ENCODE results near the gene SLC38A10.

DNA sequence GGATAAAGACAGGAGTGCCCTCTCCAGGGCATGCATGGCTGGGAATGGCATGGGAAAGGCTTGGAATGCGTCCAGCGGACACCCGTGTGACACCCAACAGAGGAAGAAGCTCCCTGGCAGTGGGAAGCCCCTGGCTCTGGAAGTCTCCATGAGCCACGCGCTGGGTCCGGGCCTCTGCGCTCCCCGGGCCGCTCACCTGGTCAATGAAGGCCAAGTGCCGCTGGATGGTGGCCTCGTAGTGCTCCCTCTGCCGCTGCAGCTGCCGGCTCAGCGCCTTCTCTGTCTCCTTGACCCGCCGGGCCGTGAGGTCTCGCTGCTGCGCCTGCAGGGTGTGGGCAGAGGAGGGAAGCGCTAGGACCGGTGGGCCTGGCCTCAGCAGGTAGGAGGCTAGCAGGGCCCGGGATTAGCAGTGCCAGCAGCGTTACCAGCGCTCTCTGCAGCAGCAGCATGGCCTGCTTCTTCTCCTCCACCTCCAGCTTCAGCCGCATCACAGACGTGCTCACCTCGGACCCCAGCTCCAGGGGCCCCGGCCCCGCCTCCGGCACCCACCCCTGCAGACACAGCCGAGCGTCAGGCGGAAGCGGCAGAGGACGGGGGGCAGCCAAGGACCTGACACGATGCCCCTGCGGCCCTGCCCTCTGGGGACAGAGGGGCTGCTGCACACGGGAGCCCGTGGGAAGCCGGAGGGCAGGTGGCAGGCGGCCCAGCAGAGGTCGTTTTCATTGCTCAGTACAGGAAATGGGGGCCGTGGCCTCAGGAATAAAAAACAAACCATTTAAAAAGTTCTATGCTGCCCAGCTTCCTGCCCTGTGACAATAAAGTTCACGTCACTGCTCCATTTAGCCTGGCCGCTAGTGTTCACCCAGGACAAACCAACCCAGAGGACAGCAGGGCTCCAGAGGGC lies 98.3 kb downstream of the SLC38A10 start:
- TF ChIP-seq, protein P1, sequence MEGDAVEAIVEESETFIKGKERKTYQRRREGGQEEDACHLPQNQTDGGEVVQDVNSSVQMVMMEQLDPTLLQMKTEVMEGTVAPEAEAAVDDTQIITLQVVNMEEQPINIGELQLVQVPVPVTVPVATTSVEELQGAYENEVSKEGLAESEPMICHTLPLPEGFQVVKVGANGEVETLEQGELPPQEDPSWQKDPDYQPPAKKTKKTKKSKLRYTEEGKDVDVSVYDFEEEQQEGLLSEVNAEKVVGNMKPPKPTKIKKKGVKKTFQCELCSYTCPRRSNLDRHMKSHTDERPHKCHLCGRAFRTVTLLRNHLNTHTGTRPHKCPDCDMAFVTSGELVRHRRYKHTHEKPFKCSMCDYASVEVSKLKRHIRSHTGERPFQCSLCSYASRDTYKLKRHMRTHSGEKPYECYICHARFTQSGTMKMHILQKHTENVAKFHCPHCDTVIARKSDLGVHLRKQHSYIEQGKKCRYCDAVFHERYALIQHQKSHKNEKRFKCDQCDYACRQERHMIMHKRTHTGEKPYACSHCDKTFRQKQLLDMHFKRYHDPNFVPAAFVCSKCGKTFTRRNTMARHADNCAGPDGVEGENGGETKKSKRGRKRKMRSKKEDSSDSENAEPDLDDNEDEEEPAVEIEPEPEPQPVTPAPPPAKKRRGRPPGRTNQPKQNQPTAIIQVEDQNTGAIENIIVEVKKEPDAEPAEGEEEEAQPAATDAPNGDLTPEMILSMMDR (IDR thresholded peaks at IDR 0.05), result no peak
- no peak for TF ChIP-seq POLR2A (IDR thresholded peaks at IDR 0.05)
- TF ChIP-seq POLR2AphosphoS5 (IDR thresholded peaks at IDR 0.05), result no peak
- no peak for TF ChIP-seq EP300 (IDR thresholded peaks at IDR 0.05)
